Mesenteric fat pad (tissue), 1 donor: ENCODE measurements around the gene ZNF446. TPM values are rescaled to one million over a fixed set of nuclear protein-coding genes. Genes with fewer than 3 reads are reported as not detected.

ENCODE experiments used
- DNase-seq: peaks from one replicate; pipeline ENCODE4 v3.0.0-alpha.2; 2020; ENCODE audit warnings: low spot score
- total RNA-seq: library from RNA; stranded (reverse); fragmentation: NEBNext Ultra II Directional; extraction: Animal tissue kit (Norgen Biotek cat#: 25700); gene quantifications from one replicate; pipeline ENCODE4 v1.2.1, GENCODE V29; 2021
- donor health status: DM: yes; HTN: yes; CAD: no.

Gene ZNF446
- total RNA-seq, 1 donor from 2014 or later: 5.6 TPM

GRCh38 chr19:58521651-58522050 lies 45.5 kb downstream of the ZNF446 start:
- no peak for DNase-seq

DNA sequence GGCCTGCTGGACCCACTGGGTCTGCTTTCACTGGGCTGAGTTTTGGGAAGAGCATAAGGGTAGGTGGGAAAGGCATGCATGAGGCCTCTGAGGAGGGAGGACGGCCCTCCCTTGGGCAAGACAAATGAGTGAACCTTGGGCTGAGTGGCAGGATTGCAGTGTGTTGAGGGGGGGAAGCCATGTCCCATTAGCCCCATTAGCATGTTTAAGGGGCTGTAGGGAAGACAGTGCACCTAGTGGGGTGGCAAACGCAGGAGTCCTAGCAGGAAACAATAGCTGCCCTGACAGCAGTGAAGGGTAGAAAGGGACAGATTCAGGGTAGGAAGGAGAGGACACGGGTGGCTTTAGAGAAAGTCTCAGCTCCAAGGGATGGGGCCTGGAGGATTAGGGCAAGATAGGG lies 46.6 kb downstream of the ZNF446 start:
- no peak for DNase-seq

DNA sequence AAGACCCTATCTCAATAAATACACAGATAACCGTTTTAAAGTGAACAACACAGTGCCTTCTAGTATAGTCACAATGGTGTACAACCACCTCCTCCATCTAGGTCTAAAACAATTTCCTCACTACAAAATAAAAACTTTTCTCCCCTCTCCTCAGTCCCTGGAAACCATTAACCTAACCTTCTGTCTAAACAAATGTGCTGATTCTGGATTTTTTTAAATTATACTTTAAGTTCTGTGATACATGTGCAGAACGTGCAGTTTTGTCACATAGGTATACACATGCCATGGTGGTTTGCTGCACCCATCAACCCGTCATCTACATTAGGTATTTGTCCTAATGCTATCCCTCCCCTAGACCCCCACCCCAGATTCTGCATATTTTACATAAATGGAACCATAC lies 53.3 kb downstream of the ZNF446 start:
- no peak for DNase-seq

Other genes starting within 250 kb of the ZNF446 start
- 25.2 TPM for gene ZNF544, start 247.4 kb upstream of the ZNF446 start, total RNA-seq
- gene ZNF8, start 197.4 kb upstream of the ZNF446 start, total RNA-seq: 5.1 TPM
- 30.6 TPM for gene ERVK3-1, start 171.0 kb upstream of the ZNF446 start, total RNA-seq
- gene ZSCAN22, start 149.4 kb upstream of the ZNF446 start, total RNA-seq: 2.5 TPM
- gene A1BG, start 122.9 kb upstream of the ZNF446 start, total RNA-seq: 8.4 TPM
- gene ZNF497, start 113.6 kb upstream of the ZNF446 start, total RNA-seq: 0.19 TPM
- gene ZNF837, start 95.3 kb upstream of the ZNF446 start, total RNA-seq: 0.48 TPM
- 673 TPM for gene RPS5, start 89.1 kb upstream of the ZNF446 start, total RNA-seq
- not detected for gene RNF225, start 80.7 kb upstream of the ZNF446 start, total RNA-seq
- gene ZNF584, start 67.7 kb upstream of the ZNF446 start, total RNA-seq: 15.4 TPM
- gene ZNF132, start 36.2 kb upstream of the ZNF446 start, total RNA-seq: 4.0 TPM
- gene ZNF324B, start 24.7 kb upstream of the ZNF446 start, total RNA-seq: 5.2 TPM
- gene ZNF324, start 9.3 kb upstream of the ZNF446 start, total RNA-seq: 6.7 TPM
- 6.5 TPM for gene SLC27A5, start 35.6 kb downstream of the ZNF446 start, total RNA-seq
- gene ZBTB45, start 43.5 kb downstream of the ZNF446 start, total RNA-seq: 11.8 TPM
- gene TRIM28, start 67.7 kb downstream of the ZNF446 start, total RNA-seq: 185 TPM
- gene CHMP2A, start 78.8 kb downstream of the ZNF446 start, total RNA-seq: 116 TPM
- 69.4 TPM for gene UBE2M, start 82.3 kb downstream of the ZNF446 start, total RNA-seq
- gene MZF1, start 97.0 kb downstream of the ZNF446 start, total RNA-seq: 16.2 TPM